SU-DHL-6 (cell line): ENCODE measurements around the gene CHIA.

Experiments used
- CTCF ChIP-seq: fragments of 200-600 bp; sonication (generic); IDR thresholded peaks from one replicate; pipeline ENCODE4 v1.5.1; 2017; ENCODE audit warnings: antibody characterized with exemption, mild to moderate bottlenecking, low read length, moderate library complexity; ENCODE audit not compliant: insufficient read depth, poor library complexity, severe bottlenecking
- EZH2phosphoT487 ChIP-seq: fragments of 200-600 bp; sonication (generic), shearing (Covaris generic); conservative IDR thresholded peaks from 2 replicates; pipeline ENCODE4 v1.6.1; 2018; ENCODE audit warnings: mild to moderate bottlenecking, antibody characterized with exemption, low read length, moderate library complexity, mixed read lengths

DNA sequence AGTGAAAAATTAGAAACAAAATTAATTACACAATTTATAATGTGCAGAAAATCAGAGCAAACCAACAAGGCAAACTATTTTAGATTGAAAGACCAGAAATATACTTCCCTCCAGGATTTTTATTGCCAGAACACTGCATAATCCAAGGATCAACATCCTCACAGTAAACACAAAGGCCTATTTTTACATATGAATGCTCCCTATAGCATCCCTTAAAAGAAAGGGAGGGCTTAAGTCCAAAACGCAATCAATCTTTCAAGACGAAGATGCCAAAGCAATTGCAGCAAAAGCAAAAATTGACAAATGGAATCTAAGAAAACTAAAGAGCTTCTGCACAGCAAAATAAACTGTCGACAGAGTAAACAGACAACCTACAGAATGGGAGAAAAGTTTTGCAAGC, 18.6 kb upstream of the CHIA start:
- TF ChIP-seq CTCF, result no peak
- no peak for TF ChIP-seq EZH2phosphoT487
